Osteoblast (primary cell): ENCODE measurements around the gene SRC. TPM values are rescaled to one million over a fixed set of nuclear protein-coding genes. Genes with fewer than 3 reads are reported as not detected.

Experiments
- DNase-seq: peaks from one replicate; pipeline ENCODE4 v3.0.0; 2011; ENCODE audit warnings: low spot score, mixed read lengths; ENCODE audit not compliant: insufficient read length; ENCODE audit errors: missing footprints
- H2AFZ ChIP-seq: 2 replicates; pipeline ENCODE4 v1.6.0; 2011; ENCODE audit warnings: mild to moderate bottlenecking, low read length
- H3K27ac ChIP-seq: 2 replicates; pipeline ENCODE4 v1.5.1; 2011; ENCODE audit warnings: mild to moderate bottlenecking, low read depth, low read length, moderate library complexity
- H3K27me3 ChIP-seq: 2 replicates; pipeline ENCODE4 v1.6.0; 2012; ENCODE audit warnings: mild to moderate bottlenecking, control low read depth, inconsistent platforms, low read length, moderate library complexity; ENCODE audit not compliant: insufficient read depth
- H3K36me3 ChIP-seq: 2 replicates; pipeline ENCODE4 v1.5.1; 2011; ENCODE audit warnings: mild to moderate bottlenecking, low read length, control low read depth, moderate library complexity; ENCODE audit not compliant: insufficient read depth
- H3K4me1 ChIP-seq: 2 replicates; pipeline ENCODE4 v1.5.1; 2011; ENCODE audit warnings: mild to moderate bottlenecking, low read length, control low read depth, moderate library complexity; ENCODE audit not compliant: insufficient read depth
- H3K4me2 ChIP-seq: 2 replicates; pipeline ENCODE4 v1.6.0; 2011; ENCODE audit warnings: mild to moderate bottlenecking, low read length; ENCODE audit not compliant: insufficient read depth
- H3K4me3 ChIP-seq: fragments of 200-600 bp; sonication (generic); 3 replicates; pipeline ENCODE4 v1.5.1; 2012; ENCODE audit warnings: mild to moderate bottlenecking, low read length, inconsistent platforms; ENCODE audit not compliant: insufficient read depth
- H3K79me2 ChIP-seq: 2 replicates; pipeline ENCODE4 v1.6.0; 2012; ENCODE audit warnings: mild to moderate bottlenecking, low read length, control low read depth, inconsistent platforms; ENCODE audit not compliant: insufficient read depth
- H3K9me3 ChIP-seq: 2 replicates; pipeline ENCODE4 v1.5.1; 2011; ENCODE audit warnings: low read depth, low read length, control low read depth
- H4K20me1 ChIP-seq: 2 replicates; pipeline ENCODE4 v1.6.0; 2012; ENCODE audit warnings: mild to moderate bottlenecking, low read length, control low read depth; ENCODE audit not compliant: insufficient read depth
- CTCF ChIP-seq: IDR thresholded peaks from 2 replicates; pipeline ENCODE4 v1.5.1; 2011; ENCODE audit warnings: mild to moderate bottlenecking, low read depth, low read length, moderate library complexity; ENCODE audit errors: extremely low read depth
- total RNA-seq: library from RNA; depleted of rRNA; stranded (reverse); fragments of >200 nt; gene quantifications from 2 replicates; pipeline ENCODE4 v1.2.3, GENCODE V29; 2012

Gene SRC
- total RNA-seq, 1 donor, result 22.4 TPM

- H3K9me3 ChIP-seq, result no peaks in the 10 kb centered on the region
- H2AFZ ChIP-seq, result no peak overlapping the region
- no peaks in the 10 kb centered on the region for H3K36me3 ChIP-seq
- no peak overlapping the region for H3K27ac ChIP-seq
- no peak overlapping the region for H3K4me2 ChIP-seq
- peaks cover 71% of the 10 kb centered on the region for H3K27me3 ChIP-seq
- H3K79me2 ChIP-seq, result no peaks in the 10 kb centered on the region
- no peaks in the 10 kb centered on the region for H4K20me1 ChIP-seq
- no peak for TF ChIP-seq CTCF
- H3K4me1 ChIP-seq, result no peaks in the 10 kb centered on the region
- H3K4me3 ChIP-seq, result no peak overlapping the region
- DNase-seq, result no peak
These were observed 74.0 kb downstream of the SRC start for GRCh38 chr20:37419774-37420542.

- no peaks in the 10 kb centered on the region for H3K36me3 ChIP-seq
- no peak overlapping the region for H2AFZ ChIP-seq
- no peak for DNase-seq
- TF ChIP-seq CTCF, result no peak
- no peaks in the 10 kb centered on the region for H3K9me3 ChIP-seq
- no peaks in the 10 kb centered on the region for H4K20me1 ChIP-seq
- H3K4me1 ChIP-seq, result no peaks in the 10 kb centered on the region
- peaks cover 71% of the 10 kb centered on the region for H3K27me3 ChIP-seq
- no peak overlapping the region for H3K27ac ChIP-seq
- H3K4me2 ChIP-seq, result no peak overlapping the region
- H3K4me3 ChIP-seq, result no peak overlapping the region
- no peaks in the 10 kb centered on the region for H3K79me2 ChIP-seq
These were observed 74.7 kb downstream of the SRC start for GRCh38 chr20:37420610-37421009.

GRCh38 chr20:37421060-37421905 is 75.3 kb downstream of the SRC start:
- H3K27me3 ChIP-seq, result peaks cover 78% of the 10 kb centered on the region
- H4K20me1 ChIP-seq, result no peaks in the 10 kb centered on the region
- H3K9me3 ChIP-seq, result no peaks in the 10 kb centered on the region
- TF ChIP-seq CTCF, result no peak
- no peaks in the 10 kb centered on the region for H3K4me1 ChIP-seq
- no peak overlapping the region for H3K4me2 ChIP-seq
- no peaks in the 10 kb centered on the region for H3K36me3 ChIP-seq
- no peak overlapping the region for H3K27ac ChIP-seq
- H3K79me2 ChIP-seq, result no peaks in the 10 kb centered on the region
- no peak overlapping the region for H2AFZ ChIP-seq
- DNase-seq, result peak; percentile 61
- no peak overlapping the region for H3K4me3 ChIP-seq

- no peak overlapping the region for H3K27ac ChIP-seq
- no peaks in the 10 kb centered on the region for H3K9me3 ChIP-seq
- no peaks in the 10 kb centered on the region for H3K36me3 ChIP-seq
- H3K27me3 ChIP-seq, result peaks cover 80% of the 10 kb centered on the region
- H4K20me1 ChIP-seq, result no peaks in the 10 kb centered on the region
- H3K4me2 ChIP-seq, result no peak overlapping the region
- peak; percentile 55 for DNase-seq
- H3K4me1 ChIP-seq, result no peaks in the 10 kb centered on the region
- no peak for TF ChIP-seq CTCF
- H3K4me3 ChIP-seq, result no peak overlapping the region
- no peaks in the 10 kb centered on the region for H3K79me2 ChIP-seq
- no peak overlapping the region for H2AFZ ChIP-seq
These were observed 76.0 kb downstream of the SRC start for GRCh38 chr20:37421988-37422387.
